Hematopoietic multipotent progenitor cell treated with erythropoietin and hydrocortisone succinate and interleukin-3 and kit ligand, for 15 days (in vitro differentiated cells): ENCODE results near the gene NOS1AP.

Experiments used
- DNase-seq: peaks from one replicate; pipeline ENCODE4 v3.0.0-alpha.2; 2015; ENCODE audit warnings: low spot score

The NOS1AP gene

DNA sequence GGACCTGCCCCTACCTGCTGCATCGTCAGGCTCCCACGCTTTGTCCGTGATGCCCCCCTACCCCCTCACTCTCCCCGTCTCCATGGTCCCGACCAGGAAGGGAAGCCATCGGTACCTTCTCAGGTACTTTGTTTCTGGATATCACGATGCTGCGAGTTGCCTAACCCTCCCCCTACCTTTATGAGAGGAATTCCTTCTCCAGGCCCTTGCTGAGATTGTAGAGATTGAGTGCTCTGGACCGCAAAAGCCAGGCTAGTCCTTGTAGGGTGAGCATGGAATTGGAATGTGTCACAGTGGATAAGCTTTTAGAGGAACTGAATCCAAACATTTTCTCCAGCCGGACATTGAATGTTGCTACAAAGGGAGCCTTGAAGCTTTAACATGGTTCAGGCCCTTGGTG lies 298.3 kb downstream of the NOS1AP start:
- DNase-seq: no peak

DNA sequence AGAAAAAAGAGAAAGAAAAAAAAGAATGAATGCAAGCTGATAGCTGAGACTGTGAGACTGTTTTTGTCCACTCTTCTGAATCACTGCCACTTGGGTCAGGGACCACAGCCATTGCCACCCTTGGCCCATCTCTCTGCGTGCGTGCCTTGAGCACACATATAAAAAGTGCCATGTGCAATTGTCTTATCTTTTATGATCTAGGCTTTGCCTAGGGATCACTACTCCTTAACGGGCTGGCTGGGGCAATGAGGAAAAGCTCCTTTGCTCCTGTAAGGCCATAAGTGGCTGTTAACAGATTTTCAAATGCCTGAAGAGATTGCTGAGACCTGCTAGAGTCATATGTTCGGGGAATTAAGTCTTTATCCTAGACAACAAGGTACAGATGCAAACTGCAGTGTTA lies 299.0 kb downstream of the NOS1AP start:
- no peak for DNase-seq

DNA sequence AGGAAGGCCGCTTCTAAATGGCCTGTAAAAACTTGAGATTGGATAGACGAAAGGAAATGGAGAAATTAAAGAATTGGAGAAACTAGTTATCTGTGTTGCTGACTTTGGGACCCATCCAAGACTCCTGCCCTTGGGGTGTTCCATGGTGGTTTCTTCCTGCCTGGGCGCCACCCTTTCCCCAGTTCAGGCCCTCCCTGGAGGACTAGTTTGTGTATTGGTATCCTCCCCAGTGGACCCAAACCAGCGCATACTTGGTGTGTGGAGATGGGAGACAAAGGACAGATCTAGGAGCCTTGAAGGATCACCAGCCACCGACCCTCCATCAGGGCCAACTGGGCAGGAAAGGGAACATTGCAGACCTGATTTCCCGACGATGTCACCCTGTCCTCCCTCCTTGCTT lies 300.1 kb downstream of the NOS1AP start:
- no peak for DNase-seq

DNA sequence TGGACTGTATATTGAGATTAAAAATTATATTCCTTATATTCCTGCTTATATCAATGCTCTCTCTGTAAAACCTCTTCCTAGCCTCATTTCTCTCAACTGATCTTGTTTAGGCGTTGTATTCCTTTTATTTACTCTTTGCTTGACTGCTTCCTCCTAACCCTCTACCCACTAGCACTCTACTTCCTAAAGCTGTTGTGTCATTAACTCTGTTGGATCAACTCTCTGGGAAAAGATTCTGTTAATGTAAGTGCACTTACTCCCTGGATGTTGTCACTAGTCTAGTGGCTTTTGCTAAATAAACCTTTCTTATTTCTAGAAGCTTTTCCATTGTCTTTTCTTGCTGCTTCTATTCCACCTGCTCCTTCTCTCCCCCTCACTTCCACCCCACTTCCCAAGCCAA lies 300.7 kb downstream of the NOS1AP start:
- DNase-seq: no peak

DNA sequence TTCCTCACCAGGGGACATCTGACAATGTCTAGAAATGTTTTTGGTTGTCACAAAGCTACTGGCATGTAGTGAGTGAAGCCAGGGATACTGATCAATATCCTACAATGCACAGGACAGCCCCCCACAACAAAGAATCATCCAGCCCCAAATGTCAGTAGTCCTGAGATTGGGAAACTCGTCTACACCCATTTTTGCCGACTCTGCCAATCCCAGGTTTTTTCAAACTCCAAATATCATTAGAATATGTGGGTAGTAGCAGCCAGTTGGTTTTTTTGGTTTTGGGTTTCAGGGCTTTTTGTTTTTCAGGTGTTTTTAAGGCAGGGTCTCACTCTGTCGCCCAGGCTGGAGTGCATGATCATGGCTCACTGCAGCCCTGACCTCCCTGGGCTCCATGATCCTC lies 301.2 kb downstream of the NOS1AP start:
- DNase-seq: no peak

DNA sequence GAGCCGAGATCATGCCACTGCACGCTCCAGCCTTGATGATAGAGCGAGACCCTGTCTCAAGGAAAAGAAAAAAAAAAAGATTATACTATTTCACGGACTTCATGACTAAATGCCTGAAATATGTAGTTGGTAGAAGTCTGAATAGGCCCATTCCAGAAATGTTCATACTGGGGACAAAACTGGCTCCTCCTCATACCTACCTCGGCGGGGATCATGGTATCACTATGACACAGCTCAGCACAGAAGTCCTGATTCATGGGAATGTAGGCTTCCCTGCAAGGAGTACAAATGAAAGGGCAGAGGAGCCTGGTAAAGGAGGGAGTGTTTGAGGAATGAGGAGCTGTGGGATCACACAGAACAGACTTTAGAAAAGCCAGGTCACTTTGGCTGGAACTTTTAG lies 302.1 kb downstream of the NOS1AP start:
- DNase-seq: no peak

DNA sequence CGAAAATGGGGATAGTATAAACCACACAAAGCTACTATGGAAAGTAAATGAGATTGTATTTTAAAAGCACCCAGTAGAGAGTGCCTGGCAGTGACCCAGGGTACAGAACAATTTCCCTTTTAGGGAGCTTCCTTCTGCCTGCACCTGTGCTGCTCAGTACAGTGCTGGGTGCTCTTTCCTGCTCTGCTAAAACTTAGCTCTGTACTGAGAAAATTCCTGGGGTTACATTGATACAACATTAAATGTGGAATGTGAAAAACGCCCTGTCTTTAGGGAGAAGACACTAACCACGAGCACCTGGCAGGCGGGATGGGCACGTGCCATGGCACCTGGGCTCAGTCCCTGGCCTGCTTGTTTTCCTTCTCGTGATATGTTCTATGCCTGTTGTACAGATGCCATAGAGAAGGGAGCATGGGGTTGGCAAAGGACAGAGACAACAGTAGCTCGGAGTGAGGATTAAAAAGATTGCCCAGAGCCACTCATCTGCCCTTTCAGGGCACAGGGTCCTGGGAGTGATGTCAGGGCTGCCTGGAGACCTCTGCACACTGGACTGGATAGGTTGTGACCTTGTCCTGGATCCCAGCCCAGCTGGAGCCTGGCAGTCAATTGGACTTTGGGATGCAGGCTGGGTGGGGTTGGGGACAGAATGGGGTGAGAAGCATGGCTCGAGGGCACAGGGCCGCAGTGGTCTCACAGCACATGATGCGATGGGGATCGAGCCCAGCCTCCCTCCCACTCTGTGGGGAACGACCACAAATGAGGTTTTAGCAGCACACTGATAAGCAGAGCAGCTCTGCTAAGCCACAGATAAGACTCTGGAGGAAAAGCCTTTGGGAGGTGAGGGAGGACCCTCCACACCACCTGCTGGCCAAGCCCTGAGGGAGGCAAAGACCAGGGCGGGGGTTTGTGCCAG lies 302.9 kb downstream of the NOS1AP start:
- DNase-seq: no peak

DNA sequence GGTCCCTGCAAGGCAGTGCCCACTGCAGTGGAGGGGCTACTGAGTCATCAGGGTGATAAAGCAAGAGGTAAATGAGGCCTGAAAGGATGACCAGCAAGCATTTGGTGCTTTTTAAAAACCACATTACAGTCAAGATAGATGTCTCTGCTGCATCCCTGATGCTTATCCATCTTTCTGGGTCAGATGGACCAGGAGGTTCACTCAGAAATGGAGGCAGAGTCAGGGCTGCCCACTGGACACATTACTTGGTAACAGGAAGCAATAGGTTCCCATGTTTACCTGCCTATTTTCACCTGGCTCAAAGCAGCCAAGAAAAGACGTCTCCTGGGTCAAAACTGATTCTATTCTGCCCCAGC lies 303.6 kb downstream of the NOS1AP start:
- DNase-seq: no peak

DNA sequence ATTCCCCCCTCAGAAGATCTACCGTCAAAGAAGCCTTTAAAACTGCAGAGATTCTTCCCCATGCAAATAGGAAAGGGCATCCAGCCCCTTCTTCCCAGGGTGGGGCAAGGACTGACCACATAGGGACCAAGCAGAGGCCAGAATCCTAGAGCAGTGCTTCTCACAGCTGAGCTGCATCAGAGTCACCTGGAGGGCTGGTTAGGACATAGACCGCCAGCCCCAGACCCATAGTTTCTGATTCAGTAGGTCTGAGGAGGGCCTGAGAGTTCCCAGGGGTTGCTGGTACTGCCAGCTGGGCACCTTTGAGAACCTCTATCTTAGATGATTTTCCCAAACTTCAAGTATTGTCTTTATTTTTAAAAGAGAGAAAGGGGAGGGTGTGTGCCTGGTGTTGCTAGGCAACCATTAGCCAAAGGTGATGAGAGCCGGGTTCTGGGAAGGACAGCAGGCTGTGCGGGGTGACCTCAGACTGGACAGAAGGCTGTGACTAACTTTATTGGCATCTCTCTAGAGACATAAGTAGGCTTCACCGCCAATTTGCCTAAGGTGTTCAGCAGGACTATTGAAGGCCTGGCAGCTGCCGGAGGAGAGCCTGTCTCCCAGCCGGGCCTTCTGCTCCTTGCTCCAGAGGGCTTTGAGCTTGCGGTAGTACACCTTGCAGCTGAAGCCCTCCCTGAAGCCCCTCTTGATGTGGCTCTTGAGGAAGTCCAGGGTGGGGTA lies 304.2 kb downstream of the NOS1AP start:
- DNase-seq: no peak

DNA sequence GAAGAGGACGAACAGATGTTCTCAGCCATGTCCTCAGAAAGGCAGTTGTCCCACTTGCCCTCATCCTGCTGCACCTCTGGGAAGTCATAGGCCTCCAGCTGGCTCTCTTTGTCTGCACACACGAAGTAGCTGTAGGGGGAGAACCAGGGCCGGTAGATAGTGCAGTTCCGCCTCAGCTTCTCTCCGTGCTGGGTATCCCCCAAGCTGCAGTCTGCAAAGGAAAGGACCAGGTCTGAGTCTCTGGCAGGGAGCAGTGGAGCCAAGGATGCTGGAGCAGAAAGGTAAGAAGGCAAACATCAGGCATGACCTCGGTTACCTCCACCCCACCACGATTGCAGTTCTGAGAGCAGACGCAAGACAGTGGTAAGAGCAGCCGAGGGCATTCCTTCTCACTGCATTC lies 304.9 kb downstream of the NOS1AP start:
- DNase-seq: no peak

DNA sequence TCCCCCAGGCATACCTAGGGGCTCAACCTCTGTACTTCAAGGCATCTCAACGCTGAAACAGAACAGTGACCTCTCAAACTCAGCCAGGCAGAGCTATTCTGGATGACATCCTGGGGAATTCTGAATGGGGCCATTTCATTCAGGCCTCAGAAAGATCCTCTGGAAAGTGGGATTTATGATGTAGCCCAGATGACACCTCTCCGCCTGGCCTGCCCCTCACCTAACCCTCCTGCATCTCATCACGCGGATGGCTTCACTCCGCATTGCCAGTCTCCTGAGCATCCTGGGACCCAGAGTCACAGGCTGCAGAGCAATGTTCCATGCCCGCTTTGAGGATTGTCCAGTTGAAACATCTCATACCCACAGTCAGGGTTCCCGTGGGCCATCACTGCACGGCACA lies 306.0 kb downstream of the NOS1AP start:
- DNase-seq: no peak

DNA sequence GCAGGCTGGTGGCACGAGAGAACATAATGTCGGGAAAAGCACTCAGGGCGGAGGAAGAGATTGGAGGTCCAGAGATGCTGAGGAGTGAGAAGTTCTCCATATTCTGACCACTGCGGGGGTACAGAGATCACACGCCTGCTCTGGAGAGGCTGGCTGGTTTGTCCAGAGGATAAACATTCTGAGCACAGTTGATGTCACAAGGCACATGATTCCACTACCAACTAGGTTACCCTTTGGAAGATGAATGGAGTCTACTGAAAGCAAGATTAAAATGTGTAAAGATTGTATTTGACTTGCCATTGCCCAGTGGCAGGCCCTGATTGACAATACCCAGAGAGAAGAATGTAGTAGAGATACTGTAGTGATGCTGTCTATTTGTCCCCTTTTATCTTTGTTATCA lies 307.2 kb downstream of the NOS1AP start, which contains the start of gene SPATA46:
SPATA46 (minus strand) TSS at position 164 of the 400 bp plus-strand sequence; CDS start at position 100, 64 bp downstream.
- DNase-seq: no peak

DNA sequence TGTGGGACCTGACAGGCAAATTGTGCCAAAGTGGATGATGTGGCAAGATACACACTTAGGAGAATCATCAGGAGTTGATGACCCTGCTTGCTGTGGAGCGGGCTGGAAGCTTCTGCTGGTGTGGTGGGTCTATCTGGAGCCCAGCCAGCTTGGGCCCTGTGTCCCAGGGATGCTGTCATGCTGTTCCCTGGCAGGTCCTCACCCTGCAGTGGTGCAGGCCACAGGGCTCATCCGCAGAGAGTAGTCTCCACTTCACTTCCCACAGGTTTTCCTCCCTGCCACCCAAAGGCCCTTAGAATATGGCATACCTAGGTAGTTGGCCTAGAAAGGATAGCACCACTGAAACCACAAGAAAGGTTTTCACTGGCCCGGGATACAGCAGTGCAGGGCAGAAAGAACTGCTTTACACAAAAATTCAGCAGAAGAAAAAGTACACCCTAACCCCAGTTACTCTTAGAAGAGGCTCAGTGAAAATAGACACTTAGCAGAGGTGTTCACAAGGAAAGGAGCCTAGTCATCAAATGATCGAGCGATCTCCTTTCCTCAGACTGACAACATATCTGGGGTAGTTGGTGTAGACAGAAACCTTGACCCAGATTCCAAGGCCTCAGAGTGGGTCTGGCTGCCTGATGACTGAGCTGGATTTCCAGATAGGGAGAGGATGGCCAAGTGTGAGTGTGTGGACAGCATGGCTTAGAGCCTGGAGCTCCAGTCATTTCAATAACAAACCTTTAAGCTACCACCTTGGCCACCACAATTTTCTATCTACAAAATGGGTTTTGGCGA lies 310.8 kb downstream of the NOS1AP start:
- DNase-seq: no peak

DNA sequence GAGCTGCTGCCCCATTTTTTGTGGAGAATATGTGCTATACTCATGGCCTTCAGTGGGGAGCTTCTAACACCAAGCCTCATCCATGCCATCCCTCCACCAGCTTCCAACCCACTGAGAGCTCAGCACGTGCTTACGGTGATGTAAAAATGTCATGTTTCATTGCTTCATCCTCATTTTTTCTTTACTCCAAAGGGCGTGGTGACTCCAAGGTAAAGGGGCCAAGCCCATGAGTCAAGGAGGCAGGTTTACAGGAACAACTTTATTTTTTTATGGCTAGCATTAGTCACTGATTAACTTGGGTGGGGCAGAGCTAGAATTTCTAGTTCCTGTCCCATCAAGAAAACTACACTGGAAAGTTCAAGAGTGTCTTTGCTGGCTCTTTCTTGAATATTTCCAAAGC lies 311.9 kb downstream of the NOS1AP start, which contains the start of gene C1orf226:
C1orf226 (plus strand) TSS at position 346 of the 400 bp plus-strand sequence. CDS start 174 bp downstream, outside the sequence.
- DNase-seq: no peak

DNA sequence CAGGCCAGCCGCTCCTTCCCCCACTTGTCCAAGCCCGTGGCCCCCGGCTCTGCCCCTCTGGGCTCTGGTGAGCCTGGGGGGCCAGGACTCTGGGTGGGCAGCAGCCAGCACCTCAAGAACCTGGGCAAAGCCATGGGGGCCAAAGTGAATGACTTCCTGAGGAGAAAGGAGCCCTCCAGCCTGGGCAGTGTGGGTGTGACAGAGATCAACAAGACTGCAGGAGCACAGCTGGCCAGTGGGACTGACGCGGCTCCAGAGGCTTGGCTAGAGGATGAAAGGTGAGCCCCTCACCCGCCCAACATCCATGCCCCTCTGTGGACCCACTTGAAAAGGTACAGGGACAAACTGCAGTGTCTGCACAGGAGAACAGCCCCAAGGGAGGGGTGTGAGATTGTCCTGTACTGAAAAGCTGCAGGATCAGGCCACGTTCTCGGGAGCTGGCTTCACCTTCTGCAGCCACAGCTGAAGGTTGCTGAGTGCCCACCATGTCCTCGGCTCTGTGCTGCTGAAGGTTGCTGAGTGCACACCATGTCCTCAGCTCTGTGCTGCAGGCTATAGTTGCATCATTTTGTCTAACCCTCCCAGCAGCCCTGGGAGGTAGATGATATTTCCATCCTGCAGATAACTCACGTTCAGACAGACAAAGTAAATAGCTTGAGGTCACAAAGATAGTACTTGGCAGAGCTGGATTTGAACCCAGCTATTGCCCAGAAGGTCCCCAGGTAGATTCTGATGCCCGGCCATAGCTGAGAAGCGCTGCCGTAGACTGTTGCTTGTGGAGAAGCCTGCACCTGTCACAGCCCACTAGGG lies 312.7 kb downstream of the NOS1AP start:
- no peak for DNase-seq

DNA sequence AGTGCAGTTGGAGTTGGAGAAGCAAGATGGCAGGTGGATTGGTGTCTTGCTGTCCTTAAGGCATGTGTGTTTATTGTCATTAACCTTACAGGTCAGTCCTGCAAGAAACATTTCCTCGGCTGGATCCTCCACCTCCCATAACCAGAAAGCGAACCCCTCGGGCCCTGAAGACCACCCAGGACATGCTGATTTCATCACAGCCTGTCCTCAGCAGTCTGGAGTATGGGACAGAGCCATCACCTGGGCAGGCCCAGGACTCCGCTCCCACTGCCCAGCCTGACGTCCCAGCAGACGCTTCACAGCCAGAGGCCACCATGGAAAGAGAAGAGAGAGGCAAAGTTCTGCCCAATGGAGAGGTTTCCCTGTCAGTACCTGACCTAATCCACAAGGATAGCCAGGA lies 313.6 kb downstream of the NOS1AP start:
- no peak for DNase-seq

DNA sequence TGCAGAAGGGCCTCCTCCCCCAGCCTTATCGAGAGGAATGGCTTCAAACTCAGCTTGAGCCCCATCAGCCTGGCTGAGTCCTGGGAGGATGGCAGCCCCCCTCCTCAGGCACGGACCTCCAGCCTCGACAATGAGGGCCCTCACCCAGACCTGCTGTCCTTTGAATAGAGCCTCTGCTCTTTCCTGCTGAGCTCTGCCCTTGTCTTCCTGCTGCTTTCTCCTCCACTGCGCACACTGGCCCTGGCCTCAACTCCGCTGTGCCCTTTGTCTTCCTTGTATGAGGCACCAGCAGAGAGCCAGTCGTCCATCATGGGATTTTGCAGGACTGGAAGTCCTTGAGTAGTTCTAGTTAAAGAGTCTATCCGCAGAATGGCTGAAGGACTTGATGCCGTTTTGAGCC lies 314.0 kb downstream of the NOS1AP start:
- no peak for DNase-seq

DNA sequence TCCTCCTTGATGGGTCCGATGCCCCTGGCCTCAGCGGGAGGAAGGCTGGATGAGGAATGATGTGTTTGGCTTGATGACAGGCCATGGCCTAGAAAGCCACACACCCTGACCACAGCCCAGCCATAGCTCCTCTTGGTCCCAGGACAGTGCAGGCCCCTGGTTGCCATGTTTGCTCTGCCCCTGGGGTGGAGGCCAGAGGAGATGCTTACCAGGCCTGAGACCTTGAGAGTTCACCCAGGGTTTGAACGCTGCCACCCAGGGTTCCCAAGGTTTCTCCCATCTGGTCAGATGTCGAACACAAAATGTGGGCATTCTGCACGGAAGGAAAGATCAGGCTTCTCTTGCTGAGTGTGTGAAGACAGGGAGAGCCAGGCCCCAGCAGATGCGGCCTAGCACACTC lies 314.6 kb downstream of the NOS1AP start:
- DNase-seq: no peak

DNA sequence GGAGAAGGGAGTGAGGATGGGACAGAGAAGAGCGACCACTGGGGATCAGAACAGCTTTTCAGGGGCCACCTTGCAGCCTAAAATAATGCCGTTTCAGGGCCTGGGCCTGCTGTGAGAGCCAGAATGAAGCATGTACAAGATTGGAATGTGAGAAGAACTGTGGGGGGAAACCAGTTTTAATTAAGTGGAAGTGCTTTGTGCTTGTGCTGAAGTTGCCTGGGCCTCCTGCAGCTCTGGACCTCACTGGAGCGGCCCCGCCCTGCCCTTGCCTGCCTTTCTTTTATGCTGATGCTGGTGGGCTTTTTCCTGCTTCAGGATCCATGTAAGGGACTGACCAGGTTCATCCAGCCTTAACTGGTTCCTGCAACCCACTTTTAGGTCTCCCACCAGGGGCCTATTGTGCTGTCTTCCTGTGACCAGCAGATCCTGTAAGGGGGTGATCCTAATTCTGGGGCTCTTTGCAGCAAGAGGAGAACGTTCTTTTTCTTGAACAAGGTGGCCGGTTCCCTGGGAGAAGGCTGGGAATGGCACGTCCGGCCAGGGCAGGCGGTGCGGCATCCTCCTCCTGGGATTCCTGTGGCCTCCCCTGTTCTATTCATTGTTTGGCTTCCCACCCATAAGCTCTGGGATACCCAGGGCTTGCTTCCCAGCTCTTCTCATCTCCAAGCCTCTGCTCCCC lies 315.2 kb downstream of the NOS1AP start:
- no peak for DNase-seq

DNA sequence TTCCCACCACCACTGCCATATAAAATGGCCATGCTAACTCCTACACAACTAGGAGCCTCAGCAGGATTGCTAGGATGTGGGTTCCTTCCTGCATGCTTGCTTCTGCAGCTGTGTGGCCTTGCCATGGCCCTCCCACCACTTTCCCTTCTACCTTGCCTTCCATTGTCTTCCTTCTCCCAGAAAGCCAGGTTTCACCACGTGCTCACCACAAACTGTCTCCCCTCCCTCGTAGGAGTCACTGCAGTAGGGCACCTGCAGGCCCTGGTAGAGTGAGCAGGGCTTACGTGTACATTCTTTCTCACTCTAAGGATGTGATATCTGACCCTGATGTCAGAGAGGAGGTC lies 315.8 kb downstream of the NOS1AP start:
- no peak for DNase-seq

DNA sequence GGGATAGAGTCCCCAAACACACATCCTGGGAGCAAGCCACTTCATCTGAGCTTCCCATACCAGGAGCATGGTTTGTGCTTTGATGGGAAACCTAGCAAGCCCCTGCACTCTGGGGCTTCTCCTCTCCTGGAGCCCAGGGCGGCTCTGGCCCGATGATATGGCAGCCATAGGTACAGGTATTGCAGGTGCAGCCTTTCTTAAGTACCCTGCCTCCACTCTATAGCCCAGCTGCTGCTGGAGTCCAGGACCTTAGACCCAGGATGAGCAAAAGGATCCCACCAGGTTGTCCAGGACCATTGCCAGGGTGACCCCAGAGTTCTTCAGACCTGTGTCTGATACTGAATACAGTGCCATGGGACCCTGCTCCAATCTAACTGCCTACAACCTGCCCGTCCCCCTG lies 316.2 kb downstream of the NOS1AP start:
- DNase-seq: no peak
